RPMI8226 (cell line): ENCODE measurements around the gene KSR2.

Experiments used
- DNase-seq: peaks from one replicate; pipeline ENCODE4 v3.0.0-alpha.2; 2015

KSR2 gene

DNA sequence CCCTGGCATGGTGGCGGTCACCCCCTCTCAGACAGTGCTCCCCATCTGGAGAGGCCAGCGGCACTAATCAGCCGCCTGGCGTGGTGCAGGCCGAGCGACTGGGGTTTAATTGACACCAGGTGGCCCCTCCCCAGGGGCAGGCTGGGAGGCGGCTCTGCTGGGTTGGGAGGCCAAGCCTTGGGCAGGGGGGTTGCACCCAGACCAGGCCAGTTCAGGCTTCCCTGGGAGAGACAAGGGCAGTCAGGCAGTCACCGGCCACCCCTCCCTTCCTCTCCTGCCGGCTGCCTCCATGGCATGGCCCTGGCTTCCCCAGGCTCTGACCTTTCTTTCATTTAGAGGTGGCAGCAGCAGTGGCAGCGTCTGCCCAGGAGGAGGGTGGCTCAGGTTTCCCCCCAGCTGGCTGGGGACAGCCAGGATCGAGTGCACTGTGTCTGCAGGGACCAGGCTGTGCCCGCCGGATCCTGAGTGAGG is 529.2 kb downstream of the KSR2 start:
- no peak for DNase-seq

DNA sequence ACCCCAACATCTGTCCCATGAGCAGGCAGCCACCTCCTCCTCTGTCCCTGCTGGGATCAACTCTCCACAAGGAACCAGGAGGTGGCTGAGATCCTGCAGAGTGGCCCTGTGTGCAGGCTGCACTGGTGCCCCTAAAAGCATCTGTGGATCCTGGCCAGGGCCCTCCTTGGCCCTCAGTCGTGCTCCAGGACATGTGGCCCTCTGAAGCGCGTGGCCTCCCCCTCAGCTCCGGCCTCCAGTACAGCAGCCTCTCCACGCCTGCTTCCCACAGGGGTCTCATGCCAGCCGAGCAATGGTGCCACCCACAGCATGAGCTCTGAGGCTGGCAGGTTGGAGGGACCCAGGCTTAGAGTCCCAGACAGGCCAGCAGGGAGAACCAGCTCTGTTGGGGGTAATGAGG is 530.0 kb downstream of the KSR2 start:
- DNase-seq, result no peak

- DNase-seq, result no peak
These were observed 531.1 kb downstream of the KSR2 start for GRCh38 chr12:117437516-117438255.

DNA sequence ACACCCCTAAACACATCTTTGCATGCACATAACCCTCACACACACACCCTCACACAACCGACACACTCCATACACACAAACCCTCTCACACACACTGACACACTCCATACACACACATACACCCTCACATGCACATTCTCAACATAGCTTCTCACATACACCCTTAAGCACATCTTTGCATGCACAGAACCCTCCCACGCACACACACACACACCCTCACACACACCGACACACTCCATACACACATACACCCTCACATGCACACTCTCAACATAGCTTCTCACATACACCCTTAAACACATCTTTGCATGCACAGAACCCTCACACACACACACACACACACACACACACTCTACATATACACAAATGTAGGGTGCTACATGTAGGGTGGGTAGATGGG is 534.9 kb downstream of the KSR2 start:
- DNase-seq, result no peak

- no peak for DNase-seq
These were observed 538.5 kb downstream of the KSR2 start for GRCh38 chr12:117430246-117430645.

DNA sequence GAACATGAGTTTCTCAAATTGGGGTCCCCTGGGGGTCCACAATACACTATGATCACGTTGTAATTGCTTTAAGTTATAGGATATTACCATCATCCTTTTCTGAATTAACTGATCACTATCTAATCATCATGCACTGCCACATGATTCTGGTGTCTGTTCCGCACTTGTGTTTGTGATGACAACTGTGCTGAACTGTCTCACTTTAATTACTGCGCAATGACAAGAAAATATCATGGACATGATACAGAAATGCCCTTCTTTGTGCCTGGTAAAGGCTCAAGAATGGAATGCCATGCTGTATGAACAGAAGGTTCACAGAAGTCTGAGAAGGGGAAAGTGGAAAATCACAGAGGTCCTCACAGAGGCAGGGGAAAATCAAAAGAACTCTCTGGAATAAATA is 541.6 kb downstream of the KSR2 start:
- no peak for DNase-seq

DNA sequence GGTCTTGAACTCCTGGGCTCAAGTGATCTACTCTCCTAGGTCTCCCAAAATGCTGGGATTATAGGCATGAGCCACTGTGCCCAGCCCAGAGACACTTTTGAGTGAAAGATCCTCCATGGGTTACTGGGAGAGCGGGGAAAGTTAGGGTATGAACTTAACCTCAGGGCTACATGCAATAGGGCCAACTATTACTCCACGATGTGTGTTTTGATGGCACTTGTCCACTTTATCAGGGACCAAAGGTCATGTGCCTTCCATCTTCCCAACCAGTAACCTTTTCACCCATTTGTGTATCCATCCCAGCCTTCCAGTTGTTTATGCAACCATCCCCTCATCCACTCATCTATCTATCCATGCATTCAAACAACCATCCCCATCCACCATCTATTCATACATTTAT is 546.8 kb downstream of the KSR2 start:
- no peak for DNase-seq

DNA sequence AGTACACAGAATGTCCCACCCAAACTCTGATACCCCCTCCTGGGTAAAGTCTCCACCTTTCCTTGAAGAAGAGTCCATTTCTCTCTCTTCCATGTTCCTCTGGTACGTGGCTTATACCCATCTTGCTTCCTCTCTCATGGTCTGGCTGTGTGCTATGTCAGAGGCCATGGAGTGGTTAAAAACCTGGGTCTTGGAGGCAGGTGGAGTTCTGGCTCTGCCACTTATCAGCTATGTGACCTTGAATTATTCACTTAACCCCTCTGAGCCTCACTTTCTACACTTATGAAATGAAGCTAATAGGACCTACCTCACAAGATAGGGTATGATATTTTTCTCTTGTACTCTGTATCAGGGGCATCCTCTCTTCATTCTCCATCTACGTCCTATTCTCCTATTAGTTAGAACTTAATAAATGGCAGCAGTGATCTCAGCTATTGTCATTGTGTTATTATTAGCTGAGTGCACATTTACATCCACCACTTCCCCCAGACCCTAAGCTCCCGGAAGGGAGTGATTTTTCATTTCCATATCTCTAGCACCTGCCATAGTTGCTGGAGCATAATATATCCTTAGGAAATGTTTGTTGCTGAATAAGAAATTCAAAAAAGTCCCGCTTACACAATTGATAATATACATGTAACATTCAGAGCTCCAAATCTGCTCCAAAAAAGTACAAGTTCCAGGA is 547.6 kb downstream of the KSR2 start:
- no peak for DNase-seq

- DNase-seq, result no peak
These were observed 551.8 kb downstream of the KSR2 start for GRCh38 chr12:117417004-117417403.

DNA sequence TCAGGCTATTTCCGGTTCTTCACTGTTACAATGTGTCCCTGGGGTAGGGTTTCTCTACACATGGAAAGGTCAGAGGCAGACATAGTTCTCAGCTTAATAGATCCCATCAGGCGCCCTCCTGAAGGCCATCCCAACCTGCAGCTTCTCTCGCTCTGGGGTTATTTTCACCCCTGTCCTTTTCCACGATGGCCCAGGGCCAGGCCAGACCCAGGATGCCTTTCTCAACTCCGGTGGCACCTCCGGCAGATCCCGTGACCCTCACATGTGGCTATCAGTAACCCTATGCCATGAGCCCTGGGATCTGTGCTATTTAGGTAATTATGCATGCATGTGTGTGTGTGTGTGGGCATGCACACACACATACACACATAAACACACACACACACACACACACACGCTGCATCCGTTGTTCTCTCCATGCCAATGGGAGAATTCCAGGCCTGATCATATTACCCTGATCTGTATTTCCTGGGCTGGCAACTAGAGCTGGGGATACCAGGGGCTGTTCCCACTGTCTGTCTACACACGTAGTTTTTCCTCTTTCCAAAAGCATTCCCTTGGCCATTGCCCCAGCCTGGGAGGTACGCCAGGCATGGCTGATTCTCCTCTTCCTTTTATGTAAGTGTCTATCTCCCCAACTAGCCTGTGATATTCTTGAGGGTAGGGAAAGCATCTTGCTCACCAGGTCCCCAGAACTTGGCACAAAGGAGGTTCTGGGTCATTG is 556.2 kb downstream of the KSR2 start:
- no peak for DNase-seq

DNA sequence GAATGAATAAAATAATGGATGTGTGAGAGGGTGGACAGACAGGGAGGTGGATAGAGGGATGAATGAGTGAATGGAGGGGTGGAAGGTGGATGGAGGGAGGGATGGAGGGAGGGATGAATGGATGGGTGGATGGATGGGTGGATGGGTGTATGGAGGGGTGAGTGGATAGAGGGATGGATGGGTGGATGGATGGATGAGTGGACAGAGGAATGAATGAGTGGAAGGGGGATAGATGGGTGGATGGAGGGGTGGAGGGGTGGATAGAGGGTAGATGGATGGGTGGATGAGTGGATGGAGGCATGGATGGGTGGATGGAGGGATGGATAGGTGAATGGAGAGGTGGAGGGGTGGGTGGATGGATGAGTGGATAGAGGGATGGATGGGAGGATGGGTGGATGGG is 559.5 kb downstream of the KSR2 start:
- DNase-seq, result no peak

DNA sequence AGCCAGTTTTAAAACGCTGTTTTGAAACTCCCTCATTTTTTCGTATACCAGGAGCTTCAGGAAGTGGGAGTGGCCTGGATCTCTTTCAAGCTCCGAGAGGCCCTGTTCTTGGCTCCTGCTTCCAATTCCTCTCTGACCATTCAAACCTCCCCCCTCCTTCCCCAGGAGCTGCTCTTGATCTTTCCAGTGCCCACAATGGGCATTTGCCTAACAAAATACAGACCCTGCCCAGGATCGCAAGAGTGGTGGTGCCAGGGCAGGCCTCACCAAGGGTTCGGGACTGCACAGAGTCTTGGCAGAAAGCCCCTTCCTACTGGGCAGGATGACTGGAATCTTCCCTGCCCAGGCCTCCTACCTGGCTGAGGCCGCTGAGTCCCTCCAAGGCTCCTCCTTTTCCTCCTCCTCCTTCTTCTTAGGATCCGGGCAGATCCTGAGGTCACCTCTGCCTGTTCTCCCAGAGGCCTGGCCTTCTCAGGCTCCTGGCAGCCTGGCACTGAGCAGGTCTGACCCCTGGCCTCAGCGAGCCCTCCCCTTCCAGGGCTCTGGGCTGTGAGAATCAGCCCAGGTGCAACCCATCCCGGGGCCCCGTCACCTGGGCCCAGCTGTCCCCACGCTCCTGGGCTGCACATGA is 560.5 kb downstream of the KSR2 start:
- DNase-seq, result no peak

DNA sequence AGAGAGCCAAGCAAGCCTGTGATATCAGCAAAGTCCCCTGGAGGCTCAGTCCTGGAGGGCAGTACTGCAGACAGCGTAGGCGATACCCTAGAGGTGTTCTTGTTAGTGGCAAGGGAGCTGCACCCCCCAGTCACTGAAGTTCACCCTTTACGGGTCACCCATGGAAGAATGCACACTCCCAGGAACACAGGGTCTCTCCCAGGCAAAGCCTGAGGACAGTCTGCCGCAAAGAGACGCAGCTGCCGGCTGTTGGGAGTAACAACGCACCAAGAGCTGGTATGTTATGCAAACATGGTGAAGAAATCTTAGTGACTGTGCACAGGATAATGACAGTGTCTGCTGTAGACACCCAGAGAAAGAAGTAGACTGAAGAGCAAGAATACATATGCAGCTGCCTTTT is 563.9 kb downstream of the KSR2 start:
- no peak for DNase-seq

DNA sequence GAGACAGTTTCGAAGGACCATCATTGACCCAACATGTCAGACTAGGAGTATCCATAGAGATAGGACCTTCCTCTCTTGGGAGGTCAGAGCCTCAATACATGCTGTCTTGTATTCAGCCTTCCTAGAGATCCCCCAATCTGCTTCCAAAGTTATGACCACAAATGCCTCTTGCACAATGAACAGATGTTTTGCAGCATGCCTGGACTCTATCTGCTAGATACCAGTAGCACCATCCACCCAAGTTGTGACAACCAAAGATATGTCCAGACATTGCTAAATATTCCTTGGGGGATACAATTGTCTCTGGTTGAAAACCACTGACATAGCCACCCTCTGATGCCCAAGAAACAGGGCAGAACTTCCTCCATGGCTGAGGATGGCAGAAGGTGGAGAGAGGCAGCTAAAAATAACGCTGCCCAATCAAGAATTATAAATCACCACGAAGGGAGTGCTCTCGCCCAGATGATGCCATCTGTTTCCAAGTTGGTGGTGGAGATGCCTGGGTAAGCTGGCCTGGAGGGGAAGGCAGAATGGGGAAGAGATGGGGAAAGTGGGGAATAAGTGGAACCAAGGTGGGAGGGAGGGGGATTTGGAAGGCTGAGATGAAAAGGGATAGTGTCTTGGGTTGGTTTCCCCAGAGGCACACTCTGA is 564.5 kb downstream of the KSR2 start:
- DNase-seq, result no peak

DNA sequence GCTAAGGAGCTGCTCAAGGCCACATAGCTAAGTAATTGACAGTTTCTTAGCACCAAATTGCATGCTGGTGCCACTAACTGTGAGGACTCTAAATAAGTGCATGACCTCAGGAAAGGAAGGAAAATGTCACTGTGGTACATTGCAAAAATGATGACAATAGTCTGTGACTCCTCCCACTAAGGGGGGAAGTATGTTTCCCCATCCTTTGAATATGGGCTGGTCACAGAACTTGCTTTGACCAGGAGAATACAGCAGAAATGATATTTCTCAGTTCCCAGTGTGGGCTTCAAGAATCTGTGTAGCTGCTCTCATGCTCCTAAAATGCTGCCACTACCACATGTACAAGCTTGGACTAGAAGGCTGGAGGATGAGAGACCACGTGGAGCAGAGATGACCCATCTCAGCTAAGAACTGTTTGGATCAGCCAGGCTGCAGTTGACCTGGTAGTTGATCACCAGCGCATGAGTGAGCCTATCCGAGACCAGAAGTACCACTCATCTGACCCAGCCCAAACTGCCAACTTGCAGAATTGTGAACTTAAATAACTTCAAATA is 565.1 kb downstream of the KSR2 start:
- DNase-seq, result no peak
